Type B pancreatic cell (in vitro differentiated cells): Measurements from ENCODE around the gene MYL5. TPM values are rescaled to one million over a fixed set of nuclear protein-coding genes. Genes with fewer than 3 reads are reported as not detected.

Source experiments
- DNase-seq: peaks from one replicate; pipeline ENCODE4 v3.0.0; 2021; ENCODE audit warnings: mixed read lengths; ENCODE audit not compliant: unreplicated experiment; ENCODE audit errors: extremely low spot score
- H3K27ac Mint-ChIP-seq: 2 replicates; pipeline ENCODE4 v1.8.0; 2021; ENCODE audit warnings: mild to moderate bottlenecking, mixed read lengths
- H3K27me3 Mint-ChIP-seq: 2 replicates; pipeline ENCODE4 v1.8.0; 2021; ENCODE audit warnings: mixed read lengths
- H3K36me3 Mint-ChIP-seq: 2 replicates; pipeline ENCODE4 v1.8.0; 2021; ENCODE audit warnings: mixed read lengths
- H3K4me1 Mint-ChIP-seq: one replicate; pipeline ENCODE4 v1.8.0; 2021; ENCODE audit warnings: mixed read lengths; ENCODE audit not compliant: unreplicated experiment
- H3K4me3 Mint-ChIP-seq: 2 replicates; pipeline ENCODE4 v1.8.0; 2021; ENCODE audit warnings: mild to moderate bottlenecking, mixed read lengths
- H3K9me3 Mint-ChIP-seq: 2 replicates; pipeline ENCODE4 v1.8.0; 2021; ENCODE audit warnings: mixed read lengths
- CTCF ChIP-seq: fragments of 200-600 bp; sonication (generic); conservative IDR thresholded peaks from 2 replicates; pipeline ENCODE4 v1.5.0; 2021; ENCODE audit warnings: antibody characterized with exemption, mild to moderate bottlenecking
- total RNA-seq: library from RNA; stranded (reverse); gene quantifications from 2 replicates; pipeline ENCODE4 v1.2.1, GENCODE V29; 2021; ENCODE audit warnings: low replicate concordance

The MYL5 gene
- total RNA-seq, 1 donor from 2014 or later, result 20.2 TPM

GRCh38 chr4:706834-707598, 32.7 kb downstream of the MYL5 start:
- Mint-ChIP-seq H3K27ac (no peak overlapping the region), H3K36me3 (peaks cover 22% of the 10 kb centered on the region), H3K4me3 (peak overlapping the region; percentile 67)

GRCh38 chr4:707929-708630, 33.7 kb downstream of the MYL5 start:
- DNase-seq, result no peak
- Mint-ChIP-seq H3K36me3 (peaks cover 22% of the 10 kb centered on the region), H3K9me3 (no peaks in the 10 kb centered on the region), H3K4me1 (peaks cover 19% of the 10 kb centered on the region), H3K4me3 (no peak overlapping the region), H3K27me3 (no peaks in the 10 kb centered on the region), H3K27ac (no peak overlapping the region)
- TF ChIP-seq CTCF, result no peak

More at GRCh38 chr4:706834-707598, 32.7 kb downstream of the MYL5 start:
- Mint-ChIP-seq H3K9me3 (no peaks in the 10 kb centered on the region), H3K4me1 (peaks cover 19% of the 10 kb centered on the region), H3K27me3 (peaks cover 4% of the 10 kb centered on the region)
- no peak for DNase-seq
- no peak for TF ChIP-seq CTCF

- H3K27ac Mint-ChIP-seq, result peak overlapping the region; percentile 41
- H3K27me3 Mint-ChIP-seq, result no peaks in the 10 kb centered on the region
- H3K4me1 Mint-ChIP-seq, result peaks cover 19% of the 10 kb centered on the region
- DNase-seq, result no peak
- no peak for TF ChIP-seq CTCF
- H3K4me3 Mint-ChIP-seq, result peak overlapping the region; percentile 75
- no peaks in the 10 kb centered on the region for H3K9me3 Mint-ChIP-seq
- peaks cover 22% of the 10 kb centered on the region for H3K36me3 Mint-ChIP-seq
Observed at GRCh38 chr4:708631-708933, 34.2 kb downstream of the MYL5 start.

GRCh38 chr4:709348-709747, 35.0 kb downstream of the MYL5 start:
- H3K27ac Mint-ChIP-seq, result peak overlapping the region; percentile 68
- no peak for DNase-seq
- peaks cover 22% of the 10 kb centered on the region for H3K36me3 Mint-ChIP-seq
- no peak for TF ChIP-seq CTCF
- no peaks in the 10 kb centered on the region for H3K27me3 Mint-ChIP-seq
- peak overlapping the region; percentile 72 for H3K4me3 Mint-ChIP-seq
- H3K9me3 Mint-ChIP-seq, result no peaks in the 10 kb centered on the region
- H3K4me1 Mint-ChIP-seq, result peaks cover 19% of the 10 kb centered on the region

- H3K27me3 Mint-ChIP-seq, result no peaks in the 10 kb centered on the region
- peak overlapping the region; percentile 68 for H3K27ac Mint-ChIP-seq
- H3K4me1 Mint-ChIP-seq, result peaks cover 19% of the 10 kb centered on the region
- H3K4me3 Mint-ChIP-seq, result peak overlapping the region; percentile 72
- peaks cover 22% of the 10 kb centered on the region for H3K36me3 Mint-ChIP-seq
- H3K9me3 Mint-ChIP-seq, result no peaks in the 10 kb centered on the region
- TF ChIP-seq CTCF, result no peak
- DNase-seq, result no peak
Observed at GRCh38 chr4:710116-710515, 35.8 kb downstream of the MYL5 start.
